ENCODE measurements around the gene SEMA6A.

DNA sequence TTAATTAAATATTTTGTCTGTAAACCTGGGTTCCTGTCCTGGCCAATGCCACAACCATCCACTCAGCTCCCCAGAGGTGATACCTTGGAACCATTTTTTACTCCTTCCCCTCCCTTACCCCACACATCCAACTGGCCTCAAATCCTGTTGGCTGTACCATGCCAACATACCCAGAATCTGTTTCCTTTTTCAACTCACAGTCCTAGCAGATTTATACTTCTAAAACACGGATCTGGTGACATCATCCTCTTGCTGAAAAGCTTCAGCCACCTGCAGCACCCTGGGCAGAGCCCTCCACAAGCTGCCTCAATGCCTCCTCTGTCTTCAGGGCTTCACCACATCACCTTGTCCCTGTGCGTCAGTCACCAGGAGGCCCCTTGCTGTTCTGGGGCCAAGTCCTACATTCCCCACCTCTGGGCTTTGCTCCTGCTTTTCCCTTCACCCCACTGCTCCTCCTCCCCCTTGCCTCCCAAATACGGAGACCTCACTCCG is 14.9 kb downstream of the SEMA6A start:
- TF ChIP-seq EP300 (IDR thresholded peaks at IDR 0.05; ENCODE audit: borderline replicate concordance in 1 of 2, low read depth in 1 of 2, low read length in 1 of 2): no peak
- TF ChIP-seq MXI1 (IDR thresholded peaks at IDR 0.05; ENCODE audit: low read depth, low read length): no peak
- no peak for TF ChIP-seq FOXM1 (IDR thresholded peaks at IDR 0.05; ENCODE audit: low read depth)
- TF ChIP-seq, protein P1, sequence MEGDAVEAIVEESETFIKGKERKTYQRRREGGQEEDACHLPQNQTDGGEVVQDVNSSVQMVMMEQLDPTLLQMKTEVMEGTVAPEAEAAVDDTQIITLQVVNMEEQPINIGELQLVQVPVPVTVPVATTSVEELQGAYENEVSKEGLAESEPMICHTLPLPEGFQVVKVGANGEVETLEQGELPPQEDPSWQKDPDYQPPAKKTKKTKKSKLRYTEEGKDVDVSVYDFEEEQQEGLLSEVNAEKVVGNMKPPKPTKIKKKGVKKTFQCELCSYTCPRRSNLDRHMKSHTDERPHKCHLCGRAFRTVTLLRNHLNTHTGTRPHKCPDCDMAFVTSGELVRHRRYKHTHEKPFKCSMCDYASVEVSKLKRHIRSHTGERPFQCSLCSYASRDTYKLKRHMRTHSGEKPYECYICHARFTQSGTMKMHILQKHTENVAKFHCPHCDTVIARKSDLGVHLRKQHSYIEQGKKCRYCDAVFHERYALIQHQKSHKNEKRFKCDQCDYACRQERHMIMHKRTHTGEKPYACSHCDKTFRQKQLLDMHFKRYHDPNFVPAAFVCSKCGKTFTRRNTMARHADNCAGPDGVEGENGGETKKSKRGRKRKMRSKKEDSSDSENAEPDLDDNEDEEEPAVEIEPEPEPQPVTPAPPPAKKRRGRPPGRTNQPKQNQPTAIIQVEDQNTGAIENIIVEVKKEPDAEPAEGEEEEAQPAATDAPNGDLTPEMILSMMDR (IDR thresholded peaks at IDR 0.05): no peak
- TF ChIP-seq, protein P2, sequence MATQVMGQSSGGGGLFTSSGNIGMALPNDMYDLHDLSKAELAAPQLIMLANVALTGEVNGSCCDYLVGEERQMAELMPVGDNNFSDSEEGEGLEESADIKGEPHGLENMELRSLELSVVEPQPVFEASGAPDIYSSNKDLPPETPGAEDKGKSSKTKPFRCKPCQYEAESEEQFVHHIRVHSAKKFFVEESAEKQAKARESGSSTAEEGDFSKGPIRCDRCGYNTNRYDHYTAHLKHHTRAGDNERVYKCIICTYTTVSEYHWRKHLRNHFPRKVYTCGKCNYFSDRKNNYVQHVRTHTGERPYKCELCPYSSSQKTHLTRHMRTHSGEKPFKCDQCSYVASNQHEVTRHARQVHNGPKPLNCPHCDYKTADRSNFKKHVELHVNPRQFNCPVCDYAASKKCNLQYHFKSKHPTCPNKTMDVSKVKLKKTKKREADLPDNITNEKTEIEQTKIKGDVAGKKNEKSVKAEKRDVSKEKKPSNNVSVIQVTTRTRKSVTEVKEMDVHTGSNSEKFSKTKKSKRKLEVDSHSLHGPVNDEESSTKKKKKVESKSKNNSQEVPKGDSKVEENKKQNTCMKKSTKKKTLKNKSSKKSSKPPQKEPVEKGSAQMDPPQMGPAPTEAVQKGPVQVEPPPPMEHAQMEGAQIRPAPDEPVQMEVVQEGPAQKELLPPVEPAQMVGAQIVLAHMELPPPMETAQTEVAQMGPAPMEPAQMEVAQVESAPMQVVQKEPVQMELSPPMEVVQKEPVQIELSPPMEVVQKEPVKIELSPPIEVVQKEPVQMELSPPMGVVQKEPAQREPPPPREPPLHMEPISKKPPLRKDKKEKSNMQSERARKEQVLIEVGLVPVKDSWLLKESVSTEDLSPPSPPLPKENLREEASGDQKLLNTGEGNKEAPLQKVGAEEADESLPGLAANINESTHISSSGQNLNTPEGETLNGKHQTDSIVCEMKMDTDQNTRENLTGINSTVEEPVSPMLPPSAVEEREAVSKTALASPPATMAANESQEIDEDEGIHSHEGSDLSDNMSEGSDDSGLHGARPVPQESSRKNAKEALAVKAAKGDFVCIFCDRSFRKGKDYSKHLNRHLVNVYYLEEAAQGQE (IDR thresholded peaks at IDR 0.05; ENCODE audit: low read depth, low read length): no peak
- TF ChIP-seq, protein P3, sequence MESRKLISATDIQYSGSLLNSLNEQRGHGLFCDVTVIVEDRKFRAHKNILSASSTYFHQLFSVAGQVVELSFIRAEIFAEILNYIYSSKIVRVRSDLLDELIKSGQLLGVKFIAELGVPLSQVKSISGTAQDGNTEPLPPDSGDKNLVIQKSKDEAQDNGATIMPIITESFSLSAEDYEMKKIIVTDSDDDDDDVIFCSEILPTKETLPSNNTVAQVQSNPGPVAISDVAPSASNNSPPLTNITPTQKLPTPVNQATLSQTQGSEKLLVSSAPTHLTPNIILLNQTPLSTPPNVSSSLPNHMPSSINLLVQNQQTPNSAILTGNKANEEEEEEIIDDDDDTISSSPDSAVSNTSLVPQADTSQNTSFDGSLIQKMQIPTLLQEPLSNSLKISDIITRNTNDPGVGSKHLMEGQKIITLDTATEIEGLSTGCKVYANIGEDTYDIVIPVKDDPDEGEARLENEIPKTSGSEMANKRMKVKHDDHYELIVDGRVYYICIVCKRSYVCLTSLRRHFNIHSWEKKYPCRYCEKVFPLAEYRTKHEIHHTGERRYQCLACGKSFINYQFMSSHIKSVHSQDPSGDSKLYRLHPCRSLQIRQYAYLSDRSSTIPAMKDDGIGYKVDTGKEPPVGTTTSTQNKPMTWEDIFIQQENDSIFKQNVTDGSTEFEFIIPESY (IDR thresholded peaks at IDR 0.05; ENCODE audit: borderline replicate concordance, low read depth): no peak
